HG03354 (cell line): Measurements from ENCODE around the gene FBXW4.
A peak's percentile ranks its signal among the peaks of the same experiment; 100 is the strongest.

Experiments used
- ATAC-seq: cut with Tn5 transposase; IDR thresholded peaks from one replicate; pipeline ENCODE4 v1.9.1; 2021; ENCODE audit warnings: mild to moderate bottlenecking; ENCODE audit not compliant: unreplicated experiment, poor library complexity, severe bottlenecking

FBXW4 gene

GRCh38 chr10:101625821-101626412 is 69.1 kb downstream of the FBXW4 start:
- ATAC-seq = no peak

- no peak for ATAC-seq
Measured at GRCh38 chr10:101624526-101625102, 70.4 kb downstream of the FBXW4 start.

DNA sequence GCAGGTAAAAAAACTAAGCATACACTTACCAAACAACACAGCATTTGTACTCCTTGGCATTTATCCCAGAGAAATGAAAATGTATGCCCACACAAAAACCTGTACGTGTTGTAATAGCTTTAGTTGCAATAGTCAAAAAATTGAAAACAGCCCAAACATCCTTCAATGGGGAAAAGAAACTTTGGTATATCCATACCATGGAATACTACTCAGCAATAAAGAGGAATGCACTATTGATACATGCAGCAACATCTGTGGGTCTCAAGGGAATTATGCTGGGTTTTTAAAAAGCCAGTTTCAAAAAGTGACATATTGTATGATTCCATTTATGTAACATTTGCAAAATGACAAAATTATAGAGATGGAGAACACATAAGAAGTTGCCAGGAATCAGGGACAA is 71.4 kb downstream of the FBXW4 start:
- no peak for ATAC-seq

GRCh38 chr10:101619983-101620382 is 75.0 kb downstream of the FBXW4 start:
- ATAC-seq = no peak

- ATAC-seq = no peak
Measured at GRCh38 chr10:101618871-101619270, 76.1 kb downstream of the FBXW4 start.

GRCh38 chr10:101617824-101618568 is 77.0 kb downstream of the FBXW4 start:
- ATAC-seq = no peak

DNA sequence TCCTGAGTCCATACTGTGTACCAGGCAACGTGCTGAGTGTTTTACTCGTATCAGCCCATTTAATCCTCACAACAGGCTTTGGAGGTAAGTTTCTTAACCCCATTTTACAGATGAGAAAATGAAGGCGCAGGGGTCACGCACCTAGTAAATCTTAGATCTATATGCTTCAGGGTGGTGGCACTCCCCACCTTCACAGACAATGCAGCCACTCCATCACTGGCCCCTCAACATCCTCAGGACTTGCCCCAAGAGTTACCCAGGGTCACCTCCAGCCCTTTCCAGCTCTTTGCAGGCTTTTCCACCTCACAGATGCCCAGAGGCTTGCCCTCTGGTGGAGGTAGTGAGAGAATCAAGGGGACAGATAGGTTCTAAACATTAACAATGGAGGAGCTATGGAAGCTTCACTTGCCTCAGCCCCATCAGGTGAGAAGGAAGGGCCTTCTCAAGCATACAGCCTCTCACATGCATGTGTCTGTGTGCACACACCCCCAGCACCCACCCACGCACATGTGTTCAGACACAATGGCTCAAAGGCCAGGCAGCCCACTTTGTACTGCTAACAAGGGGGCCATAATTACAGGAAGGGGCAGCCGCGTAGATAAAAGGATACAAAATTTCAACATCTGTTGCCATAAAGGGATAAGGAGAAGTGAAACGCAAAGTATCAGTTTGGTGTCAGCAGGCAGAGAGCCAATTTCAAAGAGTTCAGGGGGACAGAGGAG is 77.7 kb downstream of the FBXW4 start:
- ATAC-seq = no peak

GRCh38 chr10:101616415-101617101 is 78.4 kb downstream of the FBXW4 start:
- no peak for ATAC-seq

GRCh38 chr10:101615525-101616116 is 79.3 kb downstream of the FBXW4 start:
- ATAC-seq = no peak

GRCh38 chr10:101614663-101615524 is 80.1 kb downstream of the FBXW4 start:
- no peak for ATAC-seq

DNA sequence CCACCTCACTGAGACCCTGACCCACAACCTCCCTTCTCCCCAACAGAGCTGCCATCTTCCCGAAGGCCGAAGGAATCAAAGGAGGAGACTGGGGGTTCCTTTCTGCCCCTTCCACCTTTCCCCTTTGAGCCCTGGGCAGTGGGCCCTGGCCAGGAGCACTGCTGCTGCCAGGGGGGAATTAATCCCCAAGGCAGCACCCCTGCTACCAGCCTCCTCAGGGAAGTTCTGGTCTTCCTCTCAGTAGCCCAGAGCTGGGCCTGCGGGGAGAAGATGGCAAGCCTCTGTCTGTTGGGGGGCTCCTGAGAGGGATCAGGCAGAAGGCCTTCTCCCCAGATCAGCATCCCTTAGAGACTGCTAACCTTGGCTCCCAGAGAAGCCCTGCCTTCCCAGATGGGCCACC is 81.3 kb downstream of the FBXW4 start:
- no peak for ATAC-seq

- no peak for ATAC-seq
Measured at GRCh38 chr10:101612872-101613271, 82.1 kb downstream of the FBXW4 start.

DNA sequence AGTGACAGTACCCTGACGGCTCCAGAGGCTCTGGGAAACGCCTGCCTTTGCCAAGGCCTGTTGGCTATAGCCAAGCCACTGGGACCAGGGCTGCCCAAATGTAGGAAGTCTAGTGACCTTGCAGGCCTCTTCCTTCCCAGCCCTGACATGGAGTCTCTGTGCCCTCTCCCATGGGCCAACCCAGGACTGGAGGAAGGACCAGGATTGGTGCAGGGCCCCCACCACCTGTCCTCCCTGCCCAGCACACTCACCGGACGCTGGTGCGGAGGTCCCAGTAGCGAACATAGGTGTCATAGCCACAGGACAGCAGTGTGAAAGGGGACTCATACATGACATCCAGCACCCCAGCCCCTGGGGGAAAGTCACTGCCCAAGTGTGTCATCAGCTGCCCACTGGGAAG is 82.9 kb downstream of the FBXW4 start:
- no peak for ATAC-seq

GRCh38 chr10:101611096-101611905 is 83.7 kb downstream of the FBXW4 start:
- no peak for ATAC-seq

DNA sequence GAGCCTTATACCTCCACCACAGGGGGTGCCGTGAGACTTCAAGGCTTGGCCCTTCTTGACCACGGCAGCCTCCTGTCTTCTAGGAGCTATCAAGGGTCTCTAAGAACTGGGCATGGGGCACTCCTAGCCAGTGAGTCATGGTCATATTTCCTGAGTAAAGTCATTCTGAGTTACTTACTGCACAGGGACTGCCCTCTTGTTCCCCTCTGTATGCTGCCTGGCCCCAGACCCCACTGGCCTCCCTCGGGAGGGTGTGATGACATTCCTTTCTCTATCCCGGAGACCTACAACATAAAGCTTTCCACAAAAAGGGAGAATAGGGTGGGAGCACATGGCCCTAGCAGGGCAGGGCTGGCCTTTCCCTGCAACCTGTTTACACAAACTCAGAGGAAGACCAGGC is 85.5 kb downstream of the FBXW4 start:
- ATAC-seq = no peak

DNA sequence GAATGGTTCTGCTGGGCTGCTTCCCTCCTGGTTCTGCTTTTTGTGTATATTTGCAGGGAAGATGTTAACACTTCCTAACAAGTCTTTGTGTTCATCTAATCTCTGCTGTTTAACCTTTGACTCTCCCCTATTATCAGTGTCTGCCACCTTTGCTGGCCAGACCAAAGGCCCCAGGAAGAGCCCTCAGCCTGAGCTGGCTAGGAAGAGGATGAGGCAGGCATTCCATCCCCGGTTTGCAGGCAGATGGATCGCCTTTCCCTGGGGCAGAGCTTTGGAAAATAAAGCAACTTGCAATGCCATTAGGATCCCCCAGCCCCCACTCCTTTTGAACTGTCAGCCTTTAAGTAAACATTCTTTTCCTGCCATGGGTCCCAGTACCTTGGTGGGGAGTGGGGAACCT is 87.8 kb downstream of the FBXW4 start:
- no peak for ATAC-seq

- peak; percentile 82 for ATAC-seq
Measured at GRCh38 chr10:101602761-101603398, 92.1 kb downstream of the FBXW4 start.

DNA sequence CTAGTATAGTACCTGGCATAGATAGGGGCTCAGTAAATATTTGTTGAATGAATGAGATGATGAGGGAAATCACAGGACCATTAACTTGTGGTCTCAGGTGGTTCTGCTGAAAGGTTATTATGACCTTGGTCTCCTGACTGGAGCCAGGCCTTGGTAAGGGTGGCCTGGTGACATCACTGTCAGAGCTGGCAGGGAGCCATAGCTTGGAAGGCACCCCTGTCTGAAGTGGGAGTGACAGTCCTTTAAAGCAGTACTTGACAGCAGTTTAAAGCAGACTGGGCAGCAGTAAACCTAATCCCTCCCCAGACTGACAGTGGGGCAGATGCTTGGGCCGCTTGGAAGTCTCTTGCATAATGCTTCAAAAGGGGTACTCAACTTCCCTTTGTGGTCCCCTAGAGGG is 93.4 kb downstream of the FBXW4 start:
- ATAC-seq = no peak
